Panc1 (cell line): ENCODE results near the gene HTRA2.

Experiments used
- CTCF ChIP-seq: fragments of 450-650 bp; IDR thresholded peaks from 2 replicates; pipeline ENCODE4 v1.5.1; 2017; ENCODE audit warnings: mild to moderate bottlenecking
- POLR2AphosphoS5 ChIP-seq: IDR thresholded peaks from 2 replicates; pipeline ENCODE4 v1.6.1; 2012; ENCODE audit warnings: mild to moderate bottlenecking, low read depth, low read length, moderate library complexity
- REST ChIP-seq, 2 experiments: IDR thresholded peaks; 2 replicates each; pipeline ENCODE4 v1.6.1; 2011 to 2012; ENCODE audit warnings: low read depth in 2 of 2, control low read depth in 1 of 2, low read length in 1 of 2, mild to moderate bottlenecking in 1 of 2, moderate library complexity in 1 of 2; ENCODE audit not compliant: insufficient read depth in 1 of 2
- SIN3A ChIP-seq: IDR thresholded peaks from 2 replicates; pipeline ENCODE4 v1.6.1; 2012; ENCODE audit warnings: low read depth, mild to moderate bottlenecking, low read length, moderate library complexity, borderline replicate concordance; ENCODE audit not compliant: insufficient read depth

- TF ChIP-seq CTCF (no peak), POLR2AphosphoS5 (no peak; the same call in none of the 2 replicates), REST (IDR thresholded peaks at IDR 0.05; ENCODE audit: insufficient read depth in 1 of 2, low read depth in 2 of 2, low read length in 1 of 2) (no peak), SIN3A (no peak; the same call in 1 of the 2 replicates)
Measured at GRCh38 chr2:74498500-74499266, 31.1 kb upstream of the HTRA2 start.
